Thymus (tissue), 11 donors: ENCODE data around the gene PLEKHG4. TPM values are rescaled to one million over a fixed set of nuclear protein-coding genes. Genes with fewer than 3 reads are reported as not detected.

Source experiments
- DNase-seq, 9 donors: peaks; one replicate each; pipeline ENCODE4 v3.0.0-alpha.2; 2013; ENCODE audit warnings: low spot score in 9 of 9, low read depth in 6 of 9, missing footprints in 1 of 9
- H3K27ac ChIP-seq, 2 donors: one replicate each; pipeline ENCODE4 v1.5.1; 2013; ENCODE audit warnings: control low read depth in 1 of 2, low read depth in 1 of 2, low read length in 1 of 2, mild to moderate bottlenecking in 1 of 2, moderate library complexity in 1 of 2
- H3K27me3 ChIP-seq, 2 donors: one replicate each; pipeline ENCODE4 v1.5.1; 2013; ENCODE audit warnings: low read length in 1 of 2; ENCODE audit not compliant: control insufficient read depth in 2 of 2, insufficient read depth in 1 of 2
- H3K36me3 ChIP-seq, 2 donors: one replicate each; pipeline ENCODE4 v1.5.1; 2013; ENCODE audit warnings: low read length in 1 of 2, mild to moderate bottlenecking in 1 of 2, moderate library complexity in 1 of 2; ENCODE audit not compliant: control insufficient read depth in 2 of 2, insufficient read depth in 2 of 2
- H3K4me1 ChIP-seq, 2 donors: one replicate each; pipeline ENCODE4 v1.5.1; 2013; ENCODE audit warnings: low read length in 2 of 2; ENCODE audit not compliant: control insufficient read depth in 2 of 2, insufficient read depth in 2 of 2
- H3K4me3 ChIP-seq, 2 donors: one replicate each; pipeline ENCODE4 v1.5.1; 2013; ENCODE audit warnings: low read length in 2 of 2, control low read depth in 1 of 2, mild to moderate bottlenecking in 1 of 2
- H3K9me3 ChIP-seq, 2 donors: one replicate each; pipeline ENCODE4 v1.5.1; 2013; ENCODE audit warnings: low read length in 1 of 2, mild to moderate bottlenecking in 1 of 2; ENCODE audit not compliant: control insufficient read depth in 2 of 2, insufficient read depth in 1 of 2
- WGBS: extraction: QIAGEN DNeasy Blood & Tissue Kit; methylation state at CpG from one replicate; pipeline ENCODE4 v1.1.7; 2013; 5-methylcytosine and 5-hydroxymethylcytosine counted together
- polyA plus RNA-seq: library from polyadenylated mRNA; stranded (reverse); fragments of 200-250 nt; gene quantifications from one replicate; pipeline ENCODE4 v1.2.3, GENCODE V29; 2013
- total RNA-seq: library from RNA; stranded (reverse); fragments of 120-200 nt; gene quantifications from one replicate; pipeline ENCODE4 v1.2.4, GENCODE V29; 2013
- donor health status: healthy.

The PLEKHG4 gene
- total and polyA plus RNA-seq, 2 donors, result 12.6 to 16.8 TPM

- 90% methylated on average over 3 of the region's 3 CpGs for WGBS
- no peak overlapping the region for H3K27ac ChIP-seq
- DNase-seq, result no peak
- no peaks in the 10 kb centered on the region for H3K27me3 ChIP-seq
- H3K9me3 ChIP-seq, result no peaks in the 10 kb centered on the region
- H3K4me3 ChIP-seq, result no peak overlapping the region
- H3K36me3 ChIP-seq, result no peaks in the 10 kb centered on the region
- no peaks in the 10 kb centered on the region for H3K4me1 ChIP-seq
These were observed 17.1 kb downstream of the PLEKHG4 start for GRCh38 chr16:67296420-67296819.

GRCh38 chr16:67298277-67298676, 18.9 kb downstream of the PLEKHG4 start:
- Histone ChIP-seq H3K4me1 (no peaks in the 10 kb centered on the region), H3K36me3 (no peaks in the 10 kb centered on the region), H3K27me3 (no peaks in the 10 kb centered on the region), H3K27ac (no peak overlapping the region), H3K4me3 (no peak overlapping the region), H3K9me3 (no peaks in the 10 kb centered on the region)
- no peak for DNase-seq
- WGBS, result 98% methylated on average over 9 of the region's 9 CpGs

DNA sequence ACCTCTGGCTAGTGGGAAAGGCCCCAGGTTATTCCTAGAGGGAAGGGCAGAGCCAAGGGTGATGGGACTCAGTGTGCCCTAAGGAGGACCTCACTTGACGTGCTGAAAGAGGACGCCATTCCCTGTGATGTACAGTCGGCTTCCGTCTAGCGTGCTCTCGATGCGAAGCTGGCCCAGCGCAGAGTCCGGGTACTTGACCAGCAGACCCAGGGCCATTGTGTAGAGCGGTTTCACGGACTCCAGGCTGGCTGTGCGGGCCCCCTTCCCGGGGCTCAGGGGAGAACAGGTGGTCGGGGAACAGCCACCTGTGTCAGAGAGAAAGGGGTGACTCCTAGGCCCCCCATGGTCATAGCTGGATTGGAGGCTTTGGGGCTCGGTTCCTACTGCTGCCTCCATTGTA, 19.9 kb downstream of the PLEKHG4 start:
- no peak for DNase-seq
- Histone ChIP-seq H3K27me3 (no peaks in the 10 kb centered on the region), H3K4me3 (no peak overlapping the region), H3K9me3 (no peaks in the 10 kb centered on the region), H3K36me3 (no peaks in the 10 kb centered on the region), H3K4me1 (no peaks in the 10 kb centered on the region), H3K27ac (no peak overlapping the region)
- 98% methylated on average over 15 of the region's 15 CpGs for WGBS

GRCh38 chr16:67301080-67301782, 21.9 kb downstream of the PLEKHG4 start:
- WGBS, result 88% methylated on average over 11 of the region's 11 CpGs
- Histone ChIP-seq H3K4me3 (no peak overlapping the region), H3K4me1 (no peaks in the 10 kb centered on the region), H3K36me3 (no peaks in the 10 kb centered on the region), H3K27ac (no peak overlapping the region), H3K9me3 (no peaks in the 10 kb centered on the region), H3K27me3 (no peaks in the 10 kb centered on the region)
- no peak for DNase-seq

DNA sequence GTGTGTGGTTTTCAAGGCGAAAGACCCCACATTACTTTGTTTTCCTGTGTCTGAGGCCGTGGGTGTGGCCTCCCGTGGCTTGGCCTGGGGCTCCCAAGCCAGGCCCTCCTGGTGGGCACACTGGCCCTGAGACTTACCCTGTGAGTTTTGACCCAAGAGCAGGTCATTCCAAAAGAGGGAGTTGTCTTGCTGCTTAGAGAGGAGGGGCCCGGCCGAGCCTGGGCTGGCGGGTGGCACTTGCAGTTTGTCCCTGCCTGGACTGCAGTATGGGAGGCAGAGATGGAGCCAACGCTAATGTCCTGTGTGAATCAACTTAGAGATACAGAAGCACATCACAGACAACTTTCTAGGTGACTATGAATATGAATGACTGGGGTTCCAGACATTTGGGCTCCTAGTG, 22.7 kb downstream of the PLEKHG4 start:
- Histone ChIP-seq H3K4me3 (no peak overlapping the region), H3K27ac (no peak overlapping the region), H3K27me3 (no peaks in the 10 kb centered on the region), H3K4me1 (no peaks in the 10 kb centered on the region), H3K9me3 (no peaks in the 10 kb centered on the region), H3K36me3 (no peaks in the 10 kb centered on the region)
- no peak for DNase-seq
- 95% methylated on average over 7 of the region's 7 CpGs for WGBS

GRCh38 chr16:67302970-67303369, 23.6 kb downstream of the PLEKHG4 start:
- 96% methylated on average over 8 of the region's 8 CpGs for WGBS
- H3K9me3 ChIP-seq, result no peaks in the 10 kb centered on the region

GRCh38 chr16:67304020-67304419, 24.7 kb downstream of the PLEKHG4 start:
- H3K27me3 ChIP-seq, result no peaks in the 10 kb centered on the region
- 100% methylated on average over 1 of the region's 1 CpG for WGBS
- no peaks in the 10 kb centered on the region for H3K36me3 ChIP-seq
- H3K9me3 ChIP-seq, result no peaks in the 10 kb centered on the region
- no peak for DNase-seq
- H3K27ac ChIP-seq, result no peak overlapping the region
- H3K4me3 ChIP-seq, result no peak overlapping the region
- no peaks in the 10 kb centered on the region for H3K4me1 ChIP-seq

More at GRCh38 chr16:67302970-67303369, 23.6 kb downstream of the PLEKHG4 start:
- Histone ChIP-seq H3K4me1 (no peaks in the 10 kb centered on the region), H3K27ac (no peak overlapping the region), H3K36me3 (no peaks in the 10 kb centered on the region), H3K27me3 (no peaks in the 10 kb centered on the region), H3K4me3 (no peak overlapping the region)
- DNase-seq, result no peak

DNA sequence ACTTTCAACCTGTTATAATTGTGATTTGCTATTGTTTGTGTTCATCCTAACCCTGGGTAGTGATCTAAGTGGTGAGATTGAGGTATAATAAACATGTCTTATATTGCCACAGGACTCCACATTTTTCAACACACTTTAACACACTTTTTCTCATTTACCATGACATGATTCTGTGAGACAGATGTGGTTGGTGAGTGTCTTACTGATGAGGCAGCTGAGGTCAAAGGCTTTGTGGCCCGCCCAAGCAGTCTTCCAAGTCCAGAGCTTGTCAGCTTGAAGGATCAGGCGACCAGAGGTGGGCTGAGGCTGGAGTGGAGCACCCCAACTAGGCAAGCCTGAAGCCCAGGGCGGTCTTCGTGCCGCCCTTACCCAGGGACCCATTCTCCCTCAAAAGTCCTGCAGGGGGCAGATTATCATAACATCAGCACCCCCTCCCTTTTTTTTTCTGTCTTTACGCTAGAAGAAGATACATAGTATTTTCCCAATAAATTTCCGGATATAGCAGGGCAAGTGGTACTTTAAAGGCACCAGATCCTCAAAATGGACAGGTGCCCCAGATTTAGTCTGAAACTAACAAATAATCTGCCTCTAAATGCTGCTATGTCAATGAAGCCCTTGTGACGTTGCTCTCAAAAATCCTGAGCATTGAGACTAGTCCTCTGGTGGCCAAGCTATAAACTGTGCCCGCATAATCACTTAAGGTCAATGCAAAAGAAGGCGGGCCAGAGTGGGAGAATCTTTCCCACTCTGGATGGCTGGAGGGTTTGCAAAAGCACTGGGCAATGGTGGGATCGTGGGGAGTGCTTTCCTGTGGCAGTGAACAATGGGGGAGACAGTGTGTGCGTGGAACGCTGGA, 26.1 kb downstream of the PLEKHG4 start:
- no peak for DNase-seq

GRCh38 chr16:67310561-67310960, 31.2 kb downstream of the PLEKHG4 start:
- Histone ChIP-seq H3K4me3 (no peak overlapping the region), H3K27me3 (no peaks in the 10 kb centered on the region), H3K27ac (no peak overlapping the region), H3K36me3 (no peaks in the 10 kb centered on the region), H3K9me3 (peaks cover 0 to 3% of the 10 kb centered on the region in 2 donors), H3K4me1 (no peaks in the 10 kb centered on the region)
- no peak for DNase-seq
- 97% methylated on average over 3 of the region's 3 CpGs for WGBS

More for the DNA sequence above, 26.1 kb downstream of the PLEKHG4 start:
- WGBS, result 97% methylated on average over 13 of the region's 13 CpGs
- H3K36me3 ChIP-seq, result no peaks in the 10 kb centered on the region
- H3K4me3 ChIP-seq, result no peak overlapping the region
- no peaks in the 10 kb centered on the region for H3K9me3 ChIP-seq
- no peaks in the 10 kb centered on the region for H3K27me3 ChIP-seq
- H3K27ac ChIP-seq, result no peak overlapping the region
- H3K4me1 ChIP-seq, result no peaks in the 10 kb centered on the region
